ENCODE results near the gene NDUFAF2. TPM values are rescaled to one million over a fixed set of nuclear protein-coding genes. Genes with fewer than 3 reads are reported as not detected.

Gene NDUFAF2
- total RNA-seq, 4 donors from 2014 or later = 44.0 to 56.3 (median 45.9) TPM

- no peak for ATAC-seq
- Histone ChIP-seq H3K27ac (no peak overlapping the region), H3K4me3 (no peak overlapping the region), H3K9me3 (no peaks in the 10 kb centered on the region), H3K36me3 (no peaks in the 10 kb centered on the region), H3K4me1 (no peaks in the 10 kb centered on the region), H3K27me3 (no peaks in the 10 kb centered on the region)
- TF ChIP-seq EP300 (IDR thresholded peaks at IDR 0.05) (no peak), CTCF (IDR thresholded peaks at IDR 0.05) (no peak), POLR2AphosphoS5 (IDR thresholded peaks at IDR 0.05) (no peak), POLR2A (IDR thresholded peaks at IDR 0.05) (no peak)
Measured at GRCh38 chr5:61044545-61044944, 99.5 kb downstream of the NDUFAF2 start.

GRCh38 chr5:61047346-61047745 is 102.3 kb downstream of the NDUFAF2 start:
- Histone ChIP-seq H3K27ac (no peak overlapping the region), H3K9me3 (no peaks in the 10 kb centered on the region), H3K4me1 (no peaks in the 10 kb centered on the region), H3K4me3 (no peak overlapping the region), H3K27me3 (no peaks in the 10 kb centered on the region), H3K36me3 (no peaks in the 10 kb centered on the region)
- no peak for ATAC-seq
- no peak for TF ChIP-seq POLR2AphosphoS5 (IDR thresholded peaks at IDR 0.05)
- no peak for TF ChIP-seq POLR2A (IDR thresholded peaks at IDR 0.05)
- no peak for TF ChIP-seq CTCF (IDR thresholded peaks at IDR 0.05)
- TF ChIP-seq EP300 (IDR thresholded peaks at IDR 0.05) = no peak

GRCh38 chr5:61048534-61048933 is 103.5 kb downstream of the NDUFAF2 start:
- no peaks in the 10 kb centered on the region for H3K4me1 ChIP-seq
- TF ChIP-seq POLR2AphosphoS5 (IDR thresholded peaks at IDR 0.05) (no peak), CTCF (IDR thresholded peaks at IDR 0.05) (no peak)
- no peaks in the 10 kb centered on the region for H3K27me3 ChIP-seq
- no peak for ATAC-seq
- H3K27ac ChIP-seq = no peak overlapping the region
- no peaks in the 10 kb centered on the region for H3K36me3 ChIP-seq
- no peak overlapping the region for H3K4me3 ChIP-seq
- no peaks in the 10 kb centered on the region for H3K9me3 ChIP-seq
- 39 to 63% methylated on average over 1 of the region's 1 CpG for WGBS, 2 donors (ENCODE audit: low coverage in 1 of 2)

- WGBS, 2 donors (ENCODE audit: low coverage in 1 of 2) = 85 to 100% methylated on average over 1 of the region's 1 CpG
- TF ChIP-seq POLR2A (IDR thresholded peaks at IDR 0.05) (no peak), EP300 (IDR thresholded peaks at IDR 0.05) (no peak), CTCF (IDR thresholded peaks at IDR 0.05) (no peak), POLR2AphosphoS5 (IDR thresholded peaks at IDR 0.05) (no peak)
- Histone ChIP-seq H3K9me3 (no peaks in the 10 kb centered on the region), H3K36me3 (no peaks in the 10 kb centered on the region), H3K27ac (no peak overlapping the region), H3K4me3 (no peak overlapping the region), H3K27me3 (no peaks in the 10 kb centered on the region), H3K4me1 (no peaks in the 10 kb centered on the region)
- ATAC-seq = no peak
Measured at GRCh38 chr5:61050292-61050691, 105.3 kb downstream of the NDUFAF2 start.

GRCh38 chr5:61051267-61051666 is 106.3 kb downstream of the NDUFAF2 start:
- Histone ChIP-seq H3K27ac (no peak overlapping the region), H3K36me3 (no peaks in the 10 kb centered on the region), H3K9me3 (no peaks in the 10 kb centered on the region), H3K27me3 (no peaks in the 10 kb centered on the region), H3K4me3 (no peak overlapping the region), H3K4me1 (no peaks in the 10 kb centered on the region)
- TF ChIP-seq EP300 (IDR thresholded peaks at IDR 0.05) (no peak), POLR2AphosphoS5 (IDR thresholded peaks at IDR 0.05) (no peak), CTCF (IDR thresholded peaks at IDR 0.05) (no peak), POLR2A (IDR thresholded peaks at IDR 0.05) (no peak)
- ATAC-seq = no peak
- WGBS, 2 donors (ENCODE audit: low coverage in 1 of 2) = 86 to 100% methylated on average over 1 of the region's 1 CpG

Data from gastroesophageal sphincter (tissue), 4 donors.